HK-2 (cell line): ENCODE data around the gene EMD.

ENCODE experiments used
- DNase-seq: peaks from one replicate; pipeline ENCODE4 v3.0.0-alpha.2; 2018; ENCODE audit not compliant: unreplicated experiment

Gene EMD

DNA sequence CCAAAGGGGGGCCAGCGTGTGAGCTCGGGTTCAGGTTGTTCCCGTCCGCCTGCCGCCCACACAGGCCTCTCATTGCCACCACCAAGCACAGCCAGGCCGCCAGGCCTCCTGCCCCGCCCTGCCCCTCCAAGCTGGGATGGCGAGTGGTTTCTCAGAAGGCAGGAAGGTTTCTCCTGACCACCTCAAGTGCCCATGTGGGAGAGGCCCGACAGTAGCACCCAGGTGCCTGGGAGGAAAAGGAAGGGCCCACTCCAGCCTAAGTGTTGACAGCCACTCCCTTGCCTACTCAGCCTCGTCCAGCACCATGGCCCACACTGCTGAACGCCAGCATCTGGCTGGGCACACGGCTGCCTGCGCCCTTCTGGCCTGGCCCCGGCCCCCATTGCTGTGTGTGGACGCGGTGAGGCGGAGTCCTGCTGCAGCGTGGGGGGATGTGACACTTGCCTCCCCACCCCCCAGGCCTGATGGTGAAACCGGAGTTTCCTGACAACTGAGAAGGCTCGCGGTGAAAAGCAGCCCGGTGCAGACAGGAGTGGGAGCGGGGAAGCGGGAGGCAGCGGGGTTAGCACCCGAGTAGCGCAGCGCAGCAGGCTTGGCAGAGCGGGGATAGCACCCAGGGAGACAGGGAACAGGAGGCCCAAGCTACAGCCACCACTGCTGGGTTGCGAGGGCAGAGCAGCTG lies 23.9 kb upstream of the EMD start:
- DNase-seq, result peak; percentile 25

DNA sequence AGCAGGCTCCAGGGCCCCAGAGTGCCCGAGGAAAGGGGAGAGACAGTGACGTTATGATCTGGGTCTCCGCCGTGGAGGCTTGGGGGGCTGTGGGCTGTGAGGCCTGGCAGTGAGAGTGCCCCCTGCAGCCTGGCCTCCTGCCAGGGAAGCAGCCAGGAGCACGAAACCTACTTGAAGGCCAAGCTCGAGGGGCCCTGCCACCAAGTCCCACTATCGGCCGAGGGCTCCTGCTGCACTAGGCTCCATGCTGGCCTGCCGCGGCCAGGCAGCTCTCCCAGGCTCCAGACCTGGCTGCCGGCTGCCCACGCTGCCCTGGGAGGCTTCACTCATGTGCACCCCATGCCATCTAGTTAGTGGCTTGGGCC lies 23.3 kb upstream of the EMD start:
- DNase-seq, result peak; percentile 18

DNA sequence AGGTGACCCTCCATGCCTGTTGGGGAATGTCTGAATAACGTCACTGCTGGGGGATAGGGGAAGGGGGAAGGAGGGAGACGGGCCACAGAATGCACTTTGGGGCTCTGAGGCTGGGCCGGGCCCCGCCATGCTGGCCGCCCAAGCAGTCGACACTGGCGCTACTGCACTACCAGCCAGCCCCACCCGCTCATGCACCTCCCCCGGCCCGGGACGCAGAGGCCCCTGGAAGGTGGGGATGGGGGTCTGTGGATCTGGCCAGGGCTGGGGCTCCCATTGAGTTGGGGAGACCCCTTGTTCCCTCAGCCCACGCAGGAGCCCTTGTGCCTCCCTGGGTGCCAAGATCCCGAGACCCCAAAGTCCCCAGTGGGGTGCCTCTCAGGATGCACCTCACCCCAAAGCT lies 22.5 kb upstream of the EMD start:
- DNase-seq, result peak; percentile 6

DNA sequence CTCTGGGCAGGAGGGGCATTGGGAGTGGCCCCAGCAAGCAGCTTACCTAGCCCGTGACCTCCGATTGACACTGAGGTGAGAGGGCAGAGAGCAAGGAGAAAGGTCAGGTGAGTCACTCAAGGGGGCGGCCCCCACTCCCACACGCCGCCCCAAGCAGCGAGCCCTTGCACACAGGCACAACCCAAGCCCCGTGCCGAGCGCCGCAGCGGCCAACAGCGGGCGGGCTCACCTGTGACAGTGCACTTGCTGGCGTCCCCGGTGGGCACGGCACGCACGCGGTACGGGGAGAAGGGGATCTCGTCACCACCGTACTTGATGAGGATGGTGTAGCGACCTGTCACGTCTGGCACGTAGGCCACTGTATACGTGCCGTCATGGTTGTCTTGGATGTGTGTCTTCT lies 21.9 kb upstream of the EMD start:
- DNase-seq, result no peak

DNA sequence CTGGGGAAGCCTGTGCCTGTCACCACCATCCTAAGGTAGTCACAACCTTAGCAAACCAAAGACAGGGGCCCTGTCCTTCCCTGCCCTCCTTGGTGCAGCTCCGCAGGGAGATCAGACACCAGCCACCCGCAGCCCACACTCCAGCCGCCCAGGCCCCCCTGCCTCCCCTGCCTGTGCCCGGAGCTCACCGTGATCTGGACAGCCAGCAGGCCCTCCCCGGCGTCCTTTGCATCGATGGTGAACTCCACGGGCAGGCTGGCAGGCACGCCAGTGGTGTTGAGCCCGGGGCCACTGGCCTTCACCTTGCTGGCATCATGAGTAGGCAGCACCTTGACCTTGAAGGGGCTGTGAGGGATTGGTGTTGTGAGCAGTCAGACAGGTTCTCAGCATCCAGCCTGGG lies 21.1 kb upstream of the EMD start:
- no peak for DNase-seq

DNA sequence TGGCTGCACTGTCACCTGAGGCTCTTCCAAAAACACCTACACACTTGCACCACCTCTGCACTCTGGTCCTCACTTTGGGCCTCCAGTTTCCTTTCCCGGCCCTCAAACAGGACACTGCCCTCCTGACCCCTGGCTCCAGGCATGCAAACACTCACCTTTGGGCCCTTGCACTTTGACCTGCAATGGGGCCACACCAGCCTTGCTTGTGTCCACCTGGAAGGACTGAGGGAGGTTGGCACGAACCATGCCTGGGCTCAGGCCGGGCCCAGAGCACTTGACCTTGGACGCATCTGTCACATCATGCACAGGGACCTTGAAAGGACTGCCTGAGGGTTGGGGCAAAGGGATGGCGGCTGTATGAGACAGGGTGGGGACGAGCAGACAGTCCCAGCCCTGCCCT lies 20.3 kb upstream of the EMD start:
- no peak for DNase-seq

DNA sequence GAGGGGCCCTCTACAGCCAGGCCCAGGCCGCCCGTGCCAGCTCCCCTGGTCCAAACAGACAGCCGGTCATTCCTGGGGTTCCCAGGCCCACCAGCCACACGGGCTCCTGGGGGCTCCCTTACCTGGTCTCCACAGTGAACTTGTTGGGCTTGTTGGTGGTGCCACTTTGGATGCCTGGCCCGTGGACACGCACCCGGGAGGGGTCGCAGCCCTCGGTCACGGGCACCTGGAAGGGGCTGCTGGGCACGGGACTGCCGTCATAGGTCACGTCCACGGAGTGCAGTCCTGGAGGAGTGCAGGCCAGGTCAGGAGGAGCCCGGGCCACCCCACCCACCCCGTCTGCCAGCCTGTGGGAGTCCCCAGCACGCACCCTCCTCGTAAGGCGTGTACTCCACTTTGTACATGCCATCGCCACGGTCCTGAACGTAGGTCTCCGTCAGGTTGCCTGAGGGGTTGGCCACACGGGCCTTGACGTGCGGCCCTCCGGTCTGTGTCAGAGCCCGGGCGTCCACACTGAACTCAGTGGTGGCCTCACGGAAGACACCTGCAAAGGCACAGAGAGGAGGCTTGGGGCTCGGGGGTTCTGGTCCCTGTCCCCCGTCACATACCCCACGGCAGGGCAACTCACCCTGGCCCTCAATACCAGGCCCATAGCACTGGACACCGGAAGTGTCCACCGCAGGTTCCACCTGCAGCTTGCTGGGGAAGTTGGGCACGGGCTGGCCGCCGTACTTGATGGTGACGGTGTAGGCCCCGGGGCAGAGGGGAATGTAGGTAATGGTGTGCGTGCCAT lies 19.5 kb upstream of the EMD start:
- no peak for DNase-seq

DNA sequence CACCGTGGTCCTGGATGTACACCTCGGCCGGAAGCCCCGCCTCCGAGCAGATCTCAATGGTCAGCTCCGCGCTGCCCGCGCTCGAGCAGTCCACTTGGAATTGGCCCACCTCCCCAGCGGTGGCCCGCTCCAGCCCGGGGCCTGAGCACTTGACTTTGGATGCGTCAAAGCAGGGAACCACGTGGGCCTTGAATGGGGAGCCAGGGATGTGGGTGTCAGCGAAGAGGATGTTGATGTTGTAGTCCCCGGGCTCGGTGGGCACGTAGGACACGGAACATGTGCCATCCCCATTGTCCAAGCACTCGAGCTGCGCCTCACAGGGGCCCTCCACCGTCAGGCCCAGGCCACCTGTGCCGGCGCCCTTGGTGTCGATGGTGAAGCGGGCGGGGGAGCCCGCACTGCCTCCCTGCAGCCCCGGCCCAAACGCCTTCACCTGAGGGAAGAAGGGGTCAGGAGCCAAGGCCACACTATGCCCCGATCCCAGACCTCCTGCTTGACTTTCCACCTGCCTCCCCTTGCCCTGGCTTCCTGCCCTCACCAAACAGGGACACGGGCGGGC lies 18.9 kb upstream of the EMD start:
- DNase-seq, result no peak

DNA sequence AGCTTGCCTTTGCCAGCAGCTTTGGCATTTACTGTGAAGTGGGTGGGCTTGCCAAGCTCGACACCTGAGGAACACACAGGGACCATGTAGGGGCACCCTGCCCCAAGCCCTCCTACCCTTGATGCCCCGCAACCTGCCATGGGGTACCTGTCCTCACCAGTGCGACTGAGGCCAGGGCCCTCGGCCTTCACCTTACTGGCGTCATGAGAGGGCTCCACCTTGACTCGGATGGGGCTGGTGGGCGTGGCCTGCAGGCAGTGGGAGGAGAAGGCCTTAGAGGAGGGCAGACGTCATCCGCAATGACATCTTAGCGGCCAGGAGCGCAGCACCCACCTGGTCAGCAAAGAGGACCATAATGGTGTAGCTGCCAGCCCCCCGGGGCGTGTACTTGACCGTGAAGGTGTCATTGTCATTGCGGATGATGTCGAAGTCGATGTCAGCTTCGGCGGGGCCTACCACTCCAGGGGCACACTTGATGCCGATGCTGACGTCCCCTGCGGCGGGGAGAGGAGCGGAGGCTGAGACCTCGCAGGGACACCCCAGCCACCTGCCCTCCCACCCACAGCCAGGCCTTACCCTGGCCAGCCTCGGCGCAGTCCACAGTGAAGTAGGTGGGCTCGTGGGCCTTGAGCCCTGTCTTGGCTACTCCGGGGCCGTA lies 16.9 kb upstream of the EMD start:
- DNase-seq, result no peak

DNA sequence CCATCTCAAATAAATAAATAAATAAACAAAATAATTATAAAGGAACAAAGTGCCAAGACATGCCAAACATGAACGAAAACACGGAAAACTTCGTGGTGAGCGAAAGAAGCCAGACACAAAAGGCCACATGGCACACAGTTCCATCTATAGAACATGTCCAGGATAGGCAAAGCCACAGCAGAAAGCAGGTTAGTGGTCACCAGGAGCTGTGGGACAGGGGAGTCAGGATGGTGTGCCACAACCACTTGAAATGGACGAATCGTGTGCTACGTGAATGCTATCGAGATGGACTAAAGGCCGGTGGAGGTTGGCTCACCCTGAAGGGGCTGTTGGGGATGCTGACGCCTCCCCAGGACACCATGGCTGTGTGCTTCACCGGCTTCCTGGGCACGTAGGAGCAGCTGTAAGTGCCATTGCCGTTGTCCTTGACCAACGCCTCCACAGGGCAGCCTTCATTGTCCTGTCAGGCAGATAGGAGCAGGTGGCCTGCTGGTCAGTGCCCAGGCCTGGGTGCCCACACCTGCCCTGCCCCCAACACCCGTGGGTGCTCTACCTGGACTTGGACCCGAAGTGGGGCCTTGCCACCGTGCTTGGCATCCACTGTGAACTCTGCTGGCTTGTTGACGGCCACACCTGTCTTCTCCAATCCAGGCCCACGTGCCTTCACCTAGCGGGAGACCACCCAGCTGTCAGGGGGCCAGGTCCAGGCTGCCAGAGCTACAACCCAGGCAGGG lies 15.2 kb upstream of the EMD start:
- no peak for DNase-seq

DNA sequence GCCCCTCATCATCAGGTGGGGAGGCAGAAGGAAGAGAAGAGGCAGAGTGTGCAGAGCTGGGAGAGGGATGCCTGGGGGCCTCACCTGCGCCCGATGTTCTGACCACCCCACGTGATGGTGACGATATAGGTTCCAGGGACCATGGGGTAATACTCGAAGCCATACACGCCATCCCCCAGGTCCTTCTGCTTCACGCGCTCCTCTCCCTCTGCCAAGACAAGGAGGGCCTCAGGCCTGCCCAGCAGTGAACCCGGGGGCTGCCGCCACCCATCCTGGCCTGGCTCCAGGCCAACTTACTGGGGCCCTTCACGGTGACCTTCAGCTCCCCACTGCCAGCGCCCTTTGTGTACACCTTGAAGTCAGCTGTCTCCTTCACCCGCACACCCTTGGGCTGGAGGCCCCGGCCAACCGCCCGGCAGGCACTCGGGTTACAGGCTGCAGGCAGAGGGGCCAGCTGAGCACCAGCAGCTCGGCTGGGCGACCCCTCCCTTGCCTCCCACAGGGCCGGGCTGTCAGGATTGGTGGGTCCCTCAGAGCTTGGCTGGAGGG lies 14.0 kb upstream of the EMD start:
- no peak for DNase-seq

DNA sequence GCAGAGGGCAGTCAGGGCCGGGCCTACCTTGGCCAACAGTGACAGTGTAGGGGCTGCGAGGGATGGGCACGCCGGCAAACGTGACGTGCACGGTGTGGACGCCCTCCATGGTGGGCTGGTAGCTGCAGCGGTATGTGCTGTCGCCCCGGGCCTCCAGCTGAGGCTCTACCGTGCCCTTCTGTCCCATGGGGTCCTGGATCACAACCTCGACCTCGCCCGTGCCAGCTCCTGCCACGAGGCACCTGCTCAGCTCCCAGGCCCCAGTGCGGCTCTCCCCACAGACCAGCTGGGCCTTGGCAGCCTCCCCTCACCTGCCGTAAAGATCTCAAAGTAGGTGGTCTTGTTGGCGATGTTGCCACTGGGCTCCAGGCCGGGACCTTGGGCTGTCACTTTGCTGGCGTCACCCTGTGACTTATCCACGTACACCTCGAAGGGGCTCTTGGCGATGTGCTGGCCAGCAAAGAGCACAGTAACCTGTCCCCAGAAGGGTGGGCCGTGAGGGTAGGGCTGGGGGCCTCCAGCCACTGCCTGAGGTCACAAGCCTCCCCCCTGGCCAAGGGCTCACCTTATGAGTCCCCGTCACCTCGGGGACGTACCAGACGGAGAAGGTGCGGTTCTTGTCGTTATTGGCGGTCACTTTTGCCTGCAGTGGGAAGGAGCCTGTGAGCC lies 13.0 kb upstream of the EMD start:
- DNase-seq, result no peak

DNA sequence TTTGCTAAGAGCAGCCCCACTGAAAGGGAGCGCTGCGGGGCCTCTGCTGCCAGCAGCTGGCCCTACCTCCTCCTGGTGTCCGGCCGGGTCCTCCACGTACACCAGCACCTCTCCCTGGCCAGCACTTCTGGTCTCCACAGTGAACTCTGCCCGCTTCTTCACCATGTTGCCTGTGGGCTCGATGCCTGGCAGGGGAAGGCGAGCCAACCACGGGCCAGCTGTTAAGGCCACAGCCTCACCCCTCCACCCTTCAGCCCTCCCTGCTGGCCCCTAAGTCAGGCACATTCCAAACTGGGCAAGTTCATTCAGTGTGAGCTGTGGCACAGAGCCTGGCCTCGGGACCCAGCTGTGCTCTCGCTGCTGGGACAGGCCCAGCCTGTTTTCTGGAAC lies 12.4 kb upstream of the EMD start:
- no peak for DNase-seq

DNA sequence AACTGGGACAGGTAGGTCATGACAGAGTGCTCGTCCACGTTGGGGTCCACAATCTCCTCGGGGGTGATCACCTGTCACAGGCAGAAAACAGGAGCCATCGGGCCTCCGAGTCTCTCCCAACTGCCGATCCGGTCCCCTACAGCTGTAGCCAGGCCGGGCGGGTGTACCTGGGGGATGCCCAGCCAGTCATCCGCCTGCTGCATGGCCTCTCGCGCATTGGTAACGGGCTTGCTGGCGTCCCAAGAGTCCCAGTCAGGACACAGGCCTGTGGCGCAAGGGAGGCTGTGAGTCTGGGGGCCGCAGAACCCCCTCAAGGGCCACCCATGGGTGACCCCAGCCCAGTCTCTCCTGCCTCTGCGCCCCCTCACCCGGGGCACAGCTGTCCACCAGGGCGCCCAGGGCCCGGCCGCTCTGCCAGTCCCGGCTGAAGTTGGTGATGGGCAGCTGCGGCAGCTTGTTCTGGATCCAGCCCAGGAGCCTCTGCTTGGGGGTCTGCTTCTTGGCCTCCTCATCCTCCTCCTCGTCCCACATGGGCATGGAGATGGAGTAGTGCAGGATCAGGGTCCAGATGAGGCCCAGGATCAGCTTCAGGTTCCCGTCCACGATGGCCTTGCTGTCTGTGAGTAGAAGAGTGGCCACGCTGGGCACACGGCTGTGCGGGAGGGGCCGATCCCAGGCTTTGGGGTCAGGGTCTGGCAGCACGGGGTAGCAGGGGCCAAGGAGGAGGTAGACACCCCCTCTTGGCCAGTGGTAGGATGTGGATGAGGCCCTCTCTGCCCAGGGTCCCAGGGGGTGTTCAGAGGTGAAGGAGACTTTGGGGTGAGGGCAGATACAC lies 11.4 kb upstream of the EMD start:
- no peak for DNase-seq

DNA sequence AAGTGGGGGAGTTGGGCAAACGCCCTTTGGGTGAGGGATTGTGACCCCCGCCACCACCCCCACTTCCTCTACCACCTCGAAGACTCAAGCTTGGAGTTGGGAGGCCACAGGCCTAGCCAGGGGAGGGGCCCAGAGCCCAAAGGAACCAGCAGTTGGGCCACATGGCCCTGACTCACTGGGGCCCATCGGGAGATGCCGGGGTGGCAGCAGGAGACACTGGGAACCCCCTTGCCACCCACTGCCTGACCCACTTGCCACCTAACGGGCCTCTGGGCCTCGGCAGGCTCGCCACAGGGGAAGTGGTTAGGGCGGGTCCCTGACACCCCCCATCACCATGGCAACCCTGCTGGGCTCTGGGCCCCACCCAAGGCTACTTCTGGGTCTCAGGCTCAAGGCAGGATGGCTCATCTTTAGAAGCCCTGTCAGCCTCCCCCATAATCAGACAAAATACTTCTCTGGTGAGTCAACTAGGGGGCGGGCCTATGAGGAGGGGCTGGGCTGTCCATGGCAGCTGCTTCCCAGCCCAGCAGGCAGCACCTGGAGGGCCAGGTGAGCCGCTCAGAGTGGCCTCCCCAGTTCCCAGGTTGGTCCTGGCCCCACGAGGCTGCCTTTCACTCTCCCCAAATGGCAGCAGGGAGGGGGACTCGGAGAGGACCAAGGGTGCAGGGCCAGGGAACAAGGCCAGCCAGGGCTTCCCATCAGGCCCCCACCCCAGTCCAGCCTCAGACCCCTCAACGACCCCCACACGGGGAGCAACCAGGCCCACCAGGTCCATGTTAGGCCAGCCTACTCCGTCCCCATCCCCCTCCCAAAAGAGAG lies 10.3 kb upstream of the EMD start:
- peak; percentile 88 for DNase-seq

DNA sequence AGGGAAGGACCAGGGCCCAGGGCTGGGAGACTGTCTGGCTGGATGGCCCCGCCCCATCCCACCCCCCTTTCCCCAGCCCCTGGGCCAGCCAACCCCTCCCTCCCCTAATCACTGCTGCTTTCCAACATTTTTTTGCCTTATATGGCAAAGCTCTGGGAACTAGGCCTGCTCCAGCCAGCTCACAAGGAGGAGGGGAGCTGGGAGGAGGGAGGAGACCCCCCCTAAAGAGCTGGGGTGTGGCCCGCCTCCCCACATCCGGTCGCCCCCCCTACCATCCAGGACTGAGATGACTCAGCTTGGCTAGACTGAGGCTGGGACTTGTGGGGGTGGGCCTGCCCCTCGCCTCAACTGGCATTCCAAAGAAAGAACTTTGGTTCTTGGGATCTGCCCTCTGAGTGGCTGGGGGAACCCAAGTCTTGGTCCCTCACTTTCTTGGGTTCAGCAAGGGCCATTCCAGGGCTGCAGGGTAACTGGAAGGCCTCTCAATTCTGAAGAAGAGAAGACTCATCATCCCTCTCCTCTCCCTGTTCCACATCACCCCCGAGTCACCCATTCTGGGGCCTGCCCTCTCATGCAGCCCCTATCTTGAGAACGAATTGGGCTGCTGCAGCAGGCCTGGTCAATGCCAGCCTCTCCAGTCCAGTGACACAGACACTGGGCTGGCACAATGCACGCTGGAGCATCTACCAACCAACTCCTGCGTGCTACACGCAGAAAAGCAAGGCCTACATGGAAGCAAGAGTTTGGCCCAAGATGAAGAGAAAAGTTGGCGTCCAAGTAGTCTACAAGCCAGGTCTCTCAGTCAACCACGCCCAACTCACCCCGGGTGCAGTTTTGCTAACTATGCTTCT lies 9.4 kb upstream of the EMD start:
- DNase-seq, result peak; percentile 86

DNA sequence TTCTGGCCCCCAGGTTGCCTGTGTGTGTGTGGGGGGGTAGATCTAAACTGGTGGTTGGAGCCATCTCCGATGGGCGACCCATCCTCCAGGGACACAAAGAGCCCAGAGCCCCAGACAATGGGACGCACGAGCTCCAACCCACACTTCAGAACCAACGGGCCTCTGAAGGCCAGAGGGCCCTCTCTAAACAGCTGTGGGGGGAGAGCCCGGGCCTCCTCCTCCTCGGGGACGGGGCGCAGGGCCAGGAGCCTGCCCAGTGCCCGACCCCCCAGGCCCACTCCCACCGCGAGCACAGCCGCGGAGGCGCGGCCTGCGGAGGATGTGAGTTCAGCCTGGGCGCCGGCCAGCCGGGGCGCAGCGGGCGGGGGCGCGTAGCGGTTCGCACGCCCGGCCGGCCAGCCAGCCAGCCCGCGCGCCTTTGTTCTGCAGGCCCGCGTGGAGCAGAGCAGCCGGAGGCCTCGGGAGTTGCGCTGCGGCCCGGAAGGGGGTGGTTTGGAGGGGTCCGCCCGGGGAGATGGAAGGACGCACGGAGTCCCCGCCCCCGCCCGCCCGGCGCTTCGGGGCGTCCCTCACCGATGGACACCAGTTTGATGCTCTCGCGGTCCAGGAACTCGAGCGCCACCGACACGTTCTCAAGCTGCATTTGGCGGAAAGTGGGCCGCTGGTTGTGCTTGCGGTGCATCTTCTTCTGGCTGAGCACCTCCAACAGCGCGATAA lies 8.6 kb upstream of the EMD start:
- no peak for DNase-seq
